Fibroblast of pulmonary artery (primary cell): ENCODE data around the gene WFS1.

Source experiments
- DNase-seq: peaks from one replicate; pipeline ENCODE4 v3.0.0-alpha.2; 2010; ENCODE audit warnings: low read depth
- H3K4me3 ChIP-seq: replicated peaks from 2 replicates; pipeline ENCODE4 v1.5.1; 2011; ENCODE audit warnings: low read depth, mild to moderate bottlenecking, control low read depth, low read length, moderate library complexity
- TF ChIP-seq, protein P1 (sequence below): IDR thresholded peaks from 2 replicates; pipeline ENCODE4 v1.5.1; 2011; ENCODE audit warnings: mild to moderate bottlenecking, control low read depth, low read length, inconsistent platforms; ENCODE audit errors: missing control alignments

Gene WFS1

GRCh38 chr4:6268650-6269615 is 717 bp upstream of the WFS1 start:
- H3K4me3 ChIP-seq, result peak overlapping the region; percentile 32
- DNase-seq, result no peak
- TF ChIP-seq, protein P1, sequence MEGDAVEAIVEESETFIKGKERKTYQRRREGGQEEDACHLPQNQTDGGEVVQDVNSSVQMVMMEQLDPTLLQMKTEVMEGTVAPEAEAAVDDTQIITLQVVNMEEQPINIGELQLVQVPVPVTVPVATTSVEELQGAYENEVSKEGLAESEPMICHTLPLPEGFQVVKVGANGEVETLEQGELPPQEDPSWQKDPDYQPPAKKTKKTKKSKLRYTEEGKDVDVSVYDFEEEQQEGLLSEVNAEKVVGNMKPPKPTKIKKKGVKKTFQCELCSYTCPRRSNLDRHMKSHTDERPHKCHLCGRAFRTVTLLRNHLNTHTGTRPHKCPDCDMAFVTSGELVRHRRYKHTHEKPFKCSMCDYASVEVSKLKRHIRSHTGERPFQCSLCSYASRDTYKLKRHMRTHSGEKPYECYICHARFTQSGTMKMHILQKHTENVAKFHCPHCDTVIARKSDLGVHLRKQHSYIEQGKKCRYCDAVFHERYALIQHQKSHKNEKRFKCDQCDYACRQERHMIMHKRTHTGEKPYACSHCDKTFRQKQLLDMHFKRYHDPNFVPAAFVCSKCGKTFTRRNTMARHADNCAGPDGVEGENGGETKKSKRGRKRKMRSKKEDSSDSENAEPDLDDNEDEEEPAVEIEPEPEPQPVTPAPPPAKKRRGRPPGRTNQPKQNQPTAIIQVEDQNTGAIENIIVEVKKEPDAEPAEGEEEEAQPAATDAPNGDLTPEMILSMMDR, result no peak

DNA sequence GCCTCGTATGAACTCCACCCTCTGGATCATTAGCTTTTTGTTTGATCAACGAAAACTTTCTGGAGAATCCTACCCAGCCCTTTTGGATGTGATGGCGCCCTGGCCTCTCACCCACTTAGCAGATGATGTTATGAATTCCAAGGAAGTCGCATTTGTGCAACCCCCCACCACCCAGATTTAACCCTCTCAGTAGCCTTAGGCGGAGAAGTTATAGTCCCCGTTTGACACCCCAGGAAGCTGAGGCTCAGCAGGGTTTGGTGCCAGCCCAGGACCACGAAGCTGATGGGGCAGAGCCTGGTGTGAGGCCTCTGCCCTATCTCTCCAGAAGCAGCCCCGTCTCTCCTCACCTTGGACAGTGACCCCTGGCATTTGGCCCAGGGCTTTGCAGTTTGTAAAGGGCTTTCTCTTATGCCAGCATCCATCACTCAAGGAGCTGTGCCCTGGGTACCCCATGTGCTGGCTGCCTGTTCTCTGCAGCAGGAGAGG is 1.0 kb downstream of the WFS1 start:
- peak; percentile 27 for DNase-seq
- H3K4me3 ChIP-seq, result peak overlapping the region; percentile 79
- TF ChIP-seq, protein P1, result no peak

- no peak for DNase-seq
- peak overlapping the region; percentile 79 for H3K4me3 ChIP-seq
- TF ChIP-seq, protein P1, result no peak
Measured at GRCh38 chr4:6271206-6271605, 1.6 kb downstream of the WFS1 start.

DNA sequence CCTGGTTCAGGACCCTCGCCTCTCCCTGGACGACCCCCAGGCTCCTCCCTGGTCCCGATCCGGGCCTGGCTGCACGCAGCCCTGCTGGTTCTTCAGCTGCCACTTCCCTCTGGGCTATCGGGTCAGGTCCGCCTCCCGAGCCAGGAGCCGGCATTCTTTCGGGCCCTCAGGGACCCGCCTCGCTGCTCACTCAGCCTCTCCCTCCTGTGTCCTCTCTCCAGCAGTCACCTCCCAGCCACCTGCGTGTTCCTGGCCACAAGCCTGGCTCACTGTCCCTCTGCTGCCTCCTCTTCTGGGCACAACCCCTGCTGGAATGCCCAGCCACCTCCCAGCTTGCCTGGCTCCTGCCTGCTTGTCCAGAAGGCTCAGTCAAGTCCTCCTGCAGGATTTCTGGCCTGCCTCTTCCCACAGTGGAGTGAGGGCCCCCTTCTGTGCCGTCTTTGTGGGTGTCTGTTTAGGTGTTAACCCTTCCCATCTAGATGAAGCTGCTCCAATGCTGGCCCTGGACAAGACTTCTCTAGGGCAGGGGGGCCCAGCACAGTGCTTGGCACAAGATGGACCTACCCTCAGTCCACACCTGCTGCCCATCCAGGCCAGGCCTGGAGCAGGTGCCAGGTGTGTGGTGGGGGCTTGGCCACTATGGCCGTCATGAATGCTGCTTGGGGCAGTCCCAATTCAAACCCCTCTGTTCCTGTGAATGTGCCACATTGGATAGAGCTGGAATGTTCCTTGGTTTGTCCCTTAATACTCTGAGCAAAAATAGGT is 2.2 kb downstream of the WFS1 start:
- no peak overlapping the region for H3K4me3 ChIP-seq
- DNase-seq, result no peak
- TF ChIP-seq, protein P1, result no peak

DNA sequence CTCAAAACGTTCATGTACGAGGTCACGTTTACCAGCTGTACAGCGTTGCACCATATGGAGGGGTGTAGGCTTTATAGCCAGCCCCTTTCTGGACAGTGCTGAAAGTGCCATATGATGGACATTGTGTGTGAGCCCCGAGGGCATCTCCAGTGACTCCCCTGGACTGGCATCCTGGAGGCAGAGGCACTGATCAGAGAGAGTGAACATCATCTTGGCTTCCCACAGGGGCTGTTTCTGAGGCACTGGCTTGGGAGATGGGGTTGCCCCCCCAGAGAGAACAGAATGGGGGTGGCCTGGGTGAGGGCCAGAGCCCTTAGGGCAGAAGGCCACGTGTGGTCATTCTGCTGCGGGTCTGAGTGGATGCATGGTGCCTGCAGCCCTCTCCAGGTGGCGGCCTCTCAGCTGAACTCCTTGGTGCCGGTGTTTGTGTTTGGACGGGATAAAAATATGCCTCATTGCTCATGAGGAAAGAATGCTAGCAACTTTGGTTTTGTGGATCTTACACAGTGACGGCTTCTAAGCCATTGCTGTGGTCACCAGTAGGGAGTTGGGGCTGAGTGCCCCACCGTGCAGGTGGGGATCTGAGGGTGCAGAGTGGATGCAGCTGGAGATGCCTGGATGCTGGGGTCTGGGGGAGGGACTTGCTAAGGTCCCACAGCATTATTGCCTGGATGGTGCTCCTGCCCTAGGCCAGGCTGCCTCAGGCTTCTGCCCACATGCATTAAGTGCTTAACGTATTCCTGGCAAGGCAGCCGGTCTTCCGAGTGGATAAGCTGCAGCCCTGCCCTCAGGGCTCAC is 3.4 kb downstream of the WFS1 start:
- DNase-seq, result peak; percentile 71
- TF ChIP-seq, protein P1, result no peak
- H3K4me3 ChIP-seq, result no peak overlapping the region

DNA sequence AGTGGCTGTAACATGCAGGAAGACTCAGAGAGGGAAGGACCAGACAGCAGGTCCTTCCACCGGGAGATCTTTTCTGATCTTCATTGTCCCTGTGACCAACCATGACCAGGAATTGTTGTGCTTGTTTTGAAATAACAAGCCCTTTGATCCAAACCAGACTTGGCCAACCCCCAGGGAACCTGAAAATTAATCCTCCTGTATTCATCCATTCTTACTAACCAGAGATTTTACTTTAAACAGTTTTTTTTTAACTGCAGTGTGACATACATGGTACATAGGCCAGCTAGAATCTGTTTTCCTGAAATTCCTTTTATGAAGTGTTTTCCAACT is 4.0 kb downstream of the WFS1 start:
- H3K4me3 ChIP-seq, result no peak overlapping the region
- TF ChIP-seq, protein P1, result no peak
- no peak for DNase-seq
